Measurements from ENCODE around the gene MFGE8. TPM values are rescaled to one million over a fixed set of nuclear protein-coding genes. Genes with fewer than 3 reads are reported as not detected.

MFGE8 gene
- total RNA-seq, 4 donors from 2014 or later, result 212 to 664 (median 370) TPM

GRCh38 chr15:88909956-88910831 is 3.0 kb downstream of the MFGE8 start:
- H3K4me3 ChIP-seq, result peak overlapping the region in 1 of 2 donors; percentile 71
- H3K27ac ChIP-seq, result peak overlapping the region; percentile 94
- TF ChIP-seq, protein P1, sequence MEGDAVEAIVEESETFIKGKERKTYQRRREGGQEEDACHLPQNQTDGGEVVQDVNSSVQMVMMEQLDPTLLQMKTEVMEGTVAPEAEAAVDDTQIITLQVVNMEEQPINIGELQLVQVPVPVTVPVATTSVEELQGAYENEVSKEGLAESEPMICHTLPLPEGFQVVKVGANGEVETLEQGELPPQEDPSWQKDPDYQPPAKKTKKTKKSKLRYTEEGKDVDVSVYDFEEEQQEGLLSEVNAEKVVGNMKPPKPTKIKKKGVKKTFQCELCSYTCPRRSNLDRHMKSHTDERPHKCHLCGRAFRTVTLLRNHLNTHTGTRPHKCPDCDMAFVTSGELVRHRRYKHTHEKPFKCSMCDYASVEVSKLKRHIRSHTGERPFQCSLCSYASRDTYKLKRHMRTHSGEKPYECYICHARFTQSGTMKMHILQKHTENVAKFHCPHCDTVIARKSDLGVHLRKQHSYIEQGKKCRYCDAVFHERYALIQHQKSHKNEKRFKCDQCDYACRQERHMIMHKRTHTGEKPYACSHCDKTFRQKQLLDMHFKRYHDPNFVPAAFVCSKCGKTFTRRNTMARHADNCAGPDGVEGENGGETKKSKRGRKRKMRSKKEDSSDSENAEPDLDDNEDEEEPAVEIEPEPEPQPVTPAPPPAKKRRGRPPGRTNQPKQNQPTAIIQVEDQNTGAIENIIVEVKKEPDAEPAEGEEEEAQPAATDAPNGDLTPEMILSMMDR (IDR thresholded peaks at IDR 0.05), result no peak
- TF ChIP-seq POLR2A (IDR thresholded peaks at IDR 0.05), result no peak
- intact Hi-C loops (cut with DNase I; ENCODE audit: low total_unique reads), result loop anchor here (5.0 to 10.0 kb wide), 3 partner anchors 107 to 285 kb away; partner anchors contain the start of gene AEN
- H3K4me1 ChIP-seq, result peaks cover 11 to 38% of the 10 kb centered on the region in 2 donors
- H3K36me3 ChIP-seq, result no peaks in the 10 kb centered on the region
- H3K27me3 ChIP-seq, result no peaks in the 10 kb centered on the region
- no peaks in the 10 kb centered on the region for H3K9me3 ChIP-seq
- peak in 1 of 2 donors; percentile 62 for DNase-seq

DNA sequence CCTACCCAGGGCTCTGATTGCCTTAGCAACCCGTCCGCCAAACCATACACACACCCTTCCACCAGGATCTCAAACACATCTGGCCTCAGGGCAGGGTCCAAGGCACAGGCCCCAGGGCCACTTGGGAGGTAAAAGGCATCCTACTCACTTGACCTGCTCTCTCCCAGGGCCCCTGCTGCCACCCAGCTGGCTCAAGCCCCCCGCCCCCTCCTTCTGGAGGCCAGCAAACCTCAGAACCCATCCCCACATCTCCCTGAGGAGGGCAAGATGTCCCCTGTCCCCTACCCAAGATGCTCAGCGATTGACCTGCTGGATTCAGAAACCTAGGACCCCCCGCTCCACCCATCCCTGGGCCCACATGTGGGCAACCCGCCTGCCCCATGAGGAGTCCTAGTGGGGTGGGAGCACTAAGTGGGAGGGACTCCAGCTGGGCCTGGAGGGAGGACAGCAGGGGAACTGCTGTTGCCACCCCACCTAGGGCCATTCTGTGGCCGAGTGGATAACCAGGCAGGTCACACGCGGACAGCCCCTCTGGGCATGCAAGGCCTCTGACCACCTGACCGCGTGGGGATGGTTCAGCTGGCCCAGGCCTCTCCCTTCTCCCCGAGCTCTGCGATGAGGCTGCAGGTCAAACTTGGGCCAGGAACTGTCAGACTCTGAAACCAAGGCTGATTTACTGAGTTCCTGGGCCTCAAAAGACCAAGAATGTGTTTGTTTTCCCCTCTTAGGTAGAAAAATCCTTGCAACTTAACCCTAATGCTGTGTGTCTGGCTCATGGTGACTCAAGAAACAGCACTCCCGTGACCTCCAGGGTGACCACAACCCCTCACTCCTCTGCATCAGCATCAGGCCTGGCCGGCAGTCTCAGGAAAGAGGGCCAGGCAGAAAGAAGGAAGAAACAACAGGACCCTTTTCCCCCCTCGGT is 4.2 kb downstream of the MFGE8 start:
- Histone ChIP-seq H3K9me3 (no peaks in the 10 kb centered on the region), H3K36me3 (no peaks in the 10 kb centered on the region), H3K4me3 (no peak overlapping the region), H3K4me1 (peaks cover 11 to 42% of the 10 kb centered on the region in 2 donors), H3K27me3 (no peaks in the 10 kb centered on the region), H3K27ac (peak overlapping the region; percentile 94)
- intact Hi-C loops (cut with DNase I; ENCODE audit: low total_unique reads), result loop anchor here (5.0 to 10.0 kb wide), 3 partner anchors 108 to 284 kb away; partner anchors contain the start of gene AEN
- no peak for TF ChIP-seq POLR2A (IDR thresholded peaks at IDR 0.05)
- TF ChIP-seq, protein P1 (IDR thresholded peaks at IDR 0.05), result no peak
- peak; percentile 71 to 73 for DNase-seq

GRCh38 chr15:88908123-88908522 is 5.1 kb downstream of the MFGE8 start:
- peak overlapping the region; percentile 94 for H3K27ac ChIP-seq
- H3K9me3 ChIP-seq, result no peaks in the 10 kb centered on the region
- DNase-seq, result no peak
- H3K36me3 ChIP-seq, result no peaks in the 10 kb centered on the region
- no peak overlapping the region for H3K4me3 ChIP-seq
- intact Hi-C loops (cut with DNase I; ENCODE audit: low total_unique reads), result loop anchor here (5.0 to 10.0 kb wide), 3 partner anchors 109 to 283 kb away; partner anchors contain the start of gene AEN
- H3K27me3 ChIP-seq, result no peaks in the 10 kb centered on the region
- H3K4me1 ChIP-seq, result peaks cover 11 to 42% of the 10 kb centered on the region in 2 donors
- TF ChIP-seq POLR2A (IDR thresholded peaks at IDR 0.05), result no peak
- TF ChIP-seq, protein P1 (IDR thresholded peaks at IDR 0.05), result no peak

- intact Hi-C loops (cut with DNase I; ENCODE audit: low total_unique reads), result loop anchor here (5.0 to 10.0 kb wide), 3 partner anchors 110 to 282 kb away; partner anchors contain the start of gene AEN
Observed at GRCh38 chr15:88907111-88907510, 6.1 kb downstream of the MFGE8 start.

More at GRCh38 chr15:88907111-88907510, 6.1 kb downstream of the MFGE8 start:
- no peak overlapping the region for H3K4me3 ChIP-seq
- no peak for TF ChIP-seq POLR2A (IDR thresholded peaks at IDR 0.05)
- TF ChIP-seq, protein P1 (IDR thresholded peaks at IDR 0.05), result no peak
- no peak for DNase-seq
- no peaks in the 10 kb centered on the region for H3K9me3 ChIP-seq
- no peaks in the 10 kb centered on the region for H3K27me3 ChIP-seq
- no peaks in the 10 kb centered on the region for H3K36me3 ChIP-seq
- H3K27ac ChIP-seq, result peak overlapping the region in 1 of 2 donors; percentile 94
- H3K4me1 ChIP-seq, result peaks cover 11 to 42% of the 10 kb centered on the region in 2 donors

Measured in uterus (tissue), 4 donors.